ENCODE measurements around the gene PPP2R2C. TPM values are rescaled to one million over a fixed set of nuclear protein-coding genes. Genes with fewer than 3 reads are reported as not detected.

The PPP2R2C gene
- total and polyA plus RNA-seq, 9 of the 15 experiments (the other 6 are each of a cell fraction or from before 2014, with no cell fraction given) = 0.04 to 0.06 TPM; not detected in 7

DNA sequence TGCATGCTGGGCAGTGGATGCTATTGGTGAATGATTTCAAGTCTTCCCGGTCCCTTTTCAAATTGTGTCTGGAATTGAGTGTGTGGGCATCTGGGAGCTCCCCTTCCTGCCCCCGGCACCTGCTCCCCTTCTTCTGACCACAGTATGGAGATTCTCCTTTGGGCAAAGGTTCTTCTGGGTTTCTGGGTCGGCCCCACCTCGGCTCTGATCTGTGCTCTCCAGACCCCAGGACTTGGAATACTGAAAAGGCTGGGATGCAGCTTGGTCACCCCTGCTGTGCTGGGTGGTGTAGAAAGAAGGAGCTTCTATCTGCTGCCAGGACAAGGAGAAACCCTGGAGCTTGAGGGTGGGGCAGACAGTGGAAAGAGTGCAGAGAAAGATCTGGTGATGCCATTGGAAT lies 124.0 kb downstream of the PPP2R2C start:
- Histone ChIP-seq H3K79me2 (ENCODE audit: control insufficient read depth, insufficient read depth, low read length) (no peaks in the 10 kb centered on the region), H3K4me3 (no peak overlapping the region), H3K9me3 (replicated peaks; ENCODE audit: control insufficient read depth, insufficient read depth, low read depth, low read length) (no peaks in the 10 kb centered on the region), H3K4me2 (ENCODE audit: insufficient read depth, low read length) (no peak overlapping the region), H4K20me1 (replicated peaks; ENCODE audit: control insufficient read depth, insufficient read depth, low read length) (peaks cover 7% of the 10 kb centered on the region), H2AFZ (ENCODE audit: low read depth, low read length) (no peak overlapping the region), H3K9me1 (ENCODE audit: control insufficient read depth, insufficient read depth, low read length) (no peaks in the 10 kb centered on the region), H3K9ac (ENCODE audit: insufficient read depth in 1 of 2, low read depth in 2 of 2, low read length in 2 of 2) (no peak overlapping the region), H3K27me3 (ENCODE audit: control insufficient read depth in 2 of 2, insufficient read depth in 2 of 2, low read length in 2 of 2) (peaks cover 2 to 58% of the 10 kb centered on the region in 2 experiments; a peak in 3 of 5 replicates), H3K27ac (ENCODE audit: extremely low read depth, low read depth, low read length) (no peak overlapping the region), H3K4me1 (replicated peaks in 1 of 2; ENCODE audit: control insufficient read depth in 2 of 2, insufficient read depth in 2 of 2, low read length in 2 of 2) (no peaks in the 10 kb centered on the region), H3K36me3 (ENCODE audit: control insufficient read depth, insufficient read depth, low read length) (no peaks in the 10 kb centered on the region)
- BruUV-seq (replicated peaks) = no TSS peak
- ATAC-seq (no peak), FAIRE-seq (no peak), DNase-seq (ENCODE audit: extremely low read depth in 1 of 4, low spot score in 3 of 4) (no peak)
- ChIA-PET CTCF (ENCODE audit: low intra/inter-chr PET ratio) (no interaction called here), POLR2A (interaction anchor here (0.6 to 1.1 kb wide), 4 partner anchors 9 to 421 kb away, joined by 3 to 4 read pairs (median 3); no protein-coding TSS in a partner anchor)
- 0% methylated on average over 4 of the region's 4 CpGs for WGBS (ENCODE audit: insufficient coverage, low coverage, missing lambda C conversion rate)
- intact Hi-C loops (cut with micrococcal nuclease) (no loop called here), in situ Hi-C loops (cut with MboI) (no loop called here)
- TF ChIP-seq NUFIP1 (IDR thresholded peaks at IDR 0.05; ENCODE audit: partially characterized antibody) (no peak), ZNF121 (CRISPR knock-in tag; conservative IDR thresholded peaks at IDR 0.05) (no peak), PYGO2 (tag; IDR thresholded peaks at IDR 0.05) (no peak), XRCC5 (IDR thresholded peaks at IDR 0.05; ENCODE audit: low read depth, low read length) (no peak), STAT5A (IDR thresholded peaks at IDR 0.05; ENCODE audit: borderline replicate concordance, low read length) (no peak), MCM5 (IDR thresholded peaks at IDR 0.05; ENCODE audit: low read depth) (no peak), SIN3A (IDR thresholded peaks at IDR 0.05; ENCODE audit: borderline replicate concordance in 2 of 2, control insufficient read depth in 1 of 2, low read depth in 2 of 2, low read length in 2 of 2) (no peak), FOXJ2 (tag; IDR thresholded peaks at IDR 0.05) (no peak), HMG20B (CRISPR knock-in tag; IDR thresholded peaks at IDR 0.05) (no peak), ZNF561 (CRISPR knock-in tag; conservative IDR thresholded peaks at IDR 0.05) (no peak), HIVEP1 (CRISPR knock-in tag; IDR thresholded peaks at IDR 0.05) (no peak), PCBP1 (IDR thresholded peaks at IDR 0.05; ENCODE audit: low read depth, low read length, poor library complexity, severe bottlenecking) (no peak), POLR2AphosphoS5 (IDR thresholded peaks at IDR 0.05; ENCODE audit: control insufficient read depth, insufficient read depth, low read depth, low read length) (no peak), NRF1 (conservative IDR thresholded peaks at IDR 0.05 in 1 of 2, IDR thresholded peaks at IDR 0.05 in 1 of 2) (no peak), CBFB (CRISPR knock-in tag; IDR thresholded peaks at IDR 0.05) (no peak)
- TF ChIP-seq, protein P1, sequence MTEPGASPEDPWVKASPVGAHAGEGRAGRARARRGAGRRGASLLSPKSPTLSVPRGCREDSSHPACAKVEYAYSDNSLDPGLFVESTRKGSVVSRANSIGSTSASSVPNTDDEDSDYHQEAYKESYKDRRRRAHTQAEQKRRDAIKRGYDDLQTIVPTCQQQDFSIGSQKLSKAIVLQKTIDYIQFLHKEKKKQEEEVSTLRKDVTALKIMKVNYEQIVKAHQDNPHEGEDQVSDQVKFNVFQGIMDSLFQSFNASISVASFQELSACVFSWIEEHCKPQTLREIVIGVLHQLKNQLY (CRISPR knock-in tag; conservative IDR thresholded peaks at IDR 0.05) = no peak
- TF ChIP-seq, protein P2, sequence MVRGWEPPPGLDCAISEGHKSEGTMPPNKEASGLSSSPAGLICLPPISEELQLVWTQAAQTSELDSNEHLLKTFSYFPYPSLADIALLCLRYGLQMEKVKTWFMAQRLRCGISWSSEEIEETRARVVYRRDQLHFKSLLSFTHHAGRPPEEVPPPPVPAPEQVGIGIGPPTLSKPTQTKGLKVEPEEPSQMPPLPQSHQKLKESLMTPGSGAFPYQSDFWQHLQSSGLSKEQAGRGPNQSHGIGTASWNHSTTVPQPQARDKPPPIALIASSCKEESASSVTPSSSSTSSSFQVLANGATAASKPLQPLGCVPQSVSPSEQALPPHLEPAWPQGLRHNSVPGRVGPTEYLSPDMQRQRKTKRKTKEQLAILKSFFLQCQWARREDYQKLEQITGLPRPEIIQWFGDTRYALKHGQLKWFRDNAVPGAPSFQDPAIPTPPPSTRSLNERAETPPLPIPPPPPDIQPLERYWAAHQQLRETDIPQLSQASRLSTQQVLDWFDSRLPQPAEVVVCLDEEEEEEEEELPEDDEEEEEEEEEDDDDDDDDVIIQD (CRISPR knock-in tag; IDR thresholded peaks at IDR 0.05) = no peak
- TF ChIP-seq, protein P3, sequence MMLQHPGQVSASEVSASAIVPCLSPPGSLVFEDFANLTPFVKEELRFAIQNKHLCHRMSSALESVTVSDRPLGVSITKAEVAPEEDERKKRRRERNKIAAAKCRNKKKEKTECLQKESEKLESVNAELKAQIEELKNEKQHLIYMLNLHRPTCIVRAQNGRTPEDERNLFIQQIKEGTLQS (IDR thresholded peaks at IDR 0.05) = no peak
- TF ChIP-seq, protein P3 (CRISPR knock-in tag; conservative IDR thresholded peaks at IDR 0.05) = no peak
- TF ChIP-seq, protein P4, sequence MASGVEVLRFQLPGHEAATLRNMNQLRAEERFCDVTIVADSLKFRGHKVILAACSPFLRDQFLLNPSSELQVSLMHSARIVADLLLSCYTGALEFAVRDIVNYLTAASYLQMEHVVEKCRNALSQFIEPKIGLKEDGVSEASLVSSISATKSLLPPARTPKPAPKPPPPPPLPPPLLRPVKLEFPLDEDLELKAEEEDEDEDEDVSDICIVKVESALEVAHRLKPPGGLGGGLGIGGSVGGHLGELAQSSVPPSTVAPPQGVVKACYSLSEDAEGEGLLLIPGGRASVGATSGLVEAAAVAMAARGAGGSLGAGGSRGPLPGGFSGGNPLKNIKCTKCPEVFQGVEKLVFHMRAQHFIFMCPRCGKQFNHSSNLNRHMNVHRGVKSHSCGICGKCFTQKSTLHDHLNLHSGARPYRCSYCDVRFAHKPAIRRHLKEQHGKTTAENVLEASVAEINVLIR (CRISPR knock-in tag; IDR thresholded peaks at IDR 0.05) = no peak
